HG03520 (cell line): Measurements from ENCODE around the gene SMYD3.
"Not testable (repeated sequence)": the region's sequence is repeated elsewhere in the genome, so short reads cannot be mapped to it uniquely, and the experiment has no call there.

Source experiments
- ATAC-seq: cut with Tn5 transposase; IDR thresholded peaks from one replicate; pipeline ENCODE4 v1.9.1; 2021; ENCODE audit warnings: mild to moderate bottlenecking, moderate library complexity; ENCODE audit not compliant: unreplicated experiment

SMYD3 gene

GRCh38 chr1:245791410-245792312 lies 715.4 kb downstream of the SMYD3 start:
- ATAC-seq: no peak

GRCh38 chr1:245790441-245790840 lies 716.6 kb downstream of the SMYD3 start:
- ATAC-seq: no peak

GRCh38 chr1:245788886-245789285 lies 718.2 kb downstream of the SMYD3 start:
- no peak for ATAC-seq

GRCh38 chr1:245788269-245788668 lies 718.8 kb downstream of the SMYD3 start:
- ATAC-seq: no peak

- ATAC-seq: no peak
These were observed 720.1 kb downstream of the SMYD3 start for GRCh38 chr1:245786948-245787347.

GRCh38 chr1:245779797-245780755 lies 727.0 kb downstream of the SMYD3 start:
- ATAC-seq: no peak

- ATAC-seq: no peak
These were observed 729.3 kb downstream of the SMYD3 start for GRCh38 chr1:245777752-245778151.

- no peak for ATAC-seq
These were observed 730.3 kb downstream of the SMYD3 start for GRCh38 chr1:245776694-245777332.

GRCh38 chr1:245776139-245776538 lies 730.9 kb downstream of the SMYD3 start:
- ATAC-seq: no peak

- not testable (repeated sequence) for ATAC-seq
These were observed 732.1 kb downstream of the SMYD3 start for GRCh38 chr1:245774931-245775330.

GRCh38 chr1:245774196-245774595 lies 732.9 kb downstream of the SMYD3 start:
- ATAC-seq: no peak

GRCh38 chr1:245773344-245773743 lies 733.7 kb downstream of the SMYD3 start:
- no peak for ATAC-seq

GRCh38 chr1:245772739-245773138 lies 734.3 kb downstream of the SMYD3 start:
- ATAC-seq: no peak

- no peak for ATAC-seq
These were observed 734.8 kb downstream of the SMYD3 start for GRCh38 chr1:245772325-245772724.

- no peak for ATAC-seq
These were observed 735.4 kb downstream of the SMYD3 start for GRCh38 chr1:245771511-245772281.

- ATAC-seq: no peak
These were observed 736.9 kb downstream of the SMYD3 start for GRCh38 chr1:245770156-245770555.

- ATAC-seq: no peak
These were observed 738.5 kb downstream of the SMYD3 start for GRCh38 chr1:245768596-245768995.

- ATAC-seq: no peak
These were observed 741.7 kb downstream of the SMYD3 start for GRCh38 chr1:245765230-245766000.

- ATAC-seq: no peak
These were observed 743.2 kb downstream of the SMYD3 start for GRCh38 chr1:245763873-245764331.
